Brain microvascular endothelial cell (primary cell): ENCODE results near the gene CYTL1.

Experiments used
- DNase-seq: peaks from one replicate; pipeline ENCODE4 v3.0.0-alpha.2; 2020
- H3K27ac ChIP-seq: fragments of 250-450 bp; sonication (Bioruptor Pico); 2 replicates; pipeline ENCODE4 v1.5.1; 2020; ENCODE audit warnings: mild to moderate bottlenecking, moderate library complexity
- H3K27me3 ChIP-seq: fragments of 250-450 bp; sonication (Bioruptor Pico); replicated peaks from 2 replicates; pipeline ENCODE4 v1.5.1; 2020; ENCODE audit warnings: mild to moderate bottlenecking
- H3K36me3 ChIP-seq: fragments of 250-450 bp; sonication (Bioruptor Pico); replicated peaks from 2 replicates; pipeline ENCODE4 v1.5.1; 2020; ENCODE audit warnings: mild to moderate bottlenecking
- H3K4me3 ChIP-seq: 2 replicates; pipeline ENCODE4 v1.5.1; 2011; ENCODE audit warnings: low read depth, mild to moderate bottlenecking, control low read depth, low read length, moderate library complexity
- CTCF ChIP-seq: IDR thresholded peaks from 2 replicates; pipeline ENCODE4 v1.5.1; 2011; ENCODE audit warnings: low read depth, mild to moderate bottlenecking, moderate library complexity, low read length, control low read depth, inconsistent platforms; ENCODE audit errors: missing control alignments
- in situ Hi-C: cut with HindIII; loops from 2 replicates; pipeline ENCODE4 v1.10.0; 2017; ENCODE audit warnings: low sequenced_read_pairs, low pct_ligation_motif_present

Gene CYTL1

GRCh38 chr4:5052726-5053425 is 33.6 kb upstream of the CYTL1 start:
- no peak overlapping the region for H3K4me3 ChIP-seq
- no peaks in the 10 kb centered on the region for H3K27me3 ChIP-seq
- in situ Hi-C loops, result no loop called here
- no peak overlapping the region for H3K27ac ChIP-seq
- H3K36me3 ChIP-seq, result no peaks in the 10 kb centered on the region
- no peak for DNase-seq
- TF ChIP-seq CTCF, result no peak

GRCh38 chr4:5052204-5052702 is 33.0 kb upstream of the CYTL1 start:
- in situ Hi-C loops, result no loop called here
- Histone ChIP-seq H3K27ac (no peak overlapping the region), H3K36me3 (no peaks in the 10 kb centered on the region), H3K4me3 (peak overlapping the region; percentile 65), H3K27me3 (no peaks in the 10 kb centered on the region)
- peak; percentile 11 for DNase-seq
- no peak for TF ChIP-seq CTCF

GRCh38 chr4:5051278-5052203 is 32.3 kb upstream of the CYTL1 start, which contains the start of gene STK32B:
Gene STK32B (plus strand): TSS chr4:5051480.
- DNase-seq, result peak; percentile 83
- Histone ChIP-seq H3K27ac (no peak within 1 kb of the TSS), H3K36me3 (no peaks in the 10 kb centered on the region), H3K27me3 (no peaks in the 10 kb centered on the region), H3K4me3 (peak within 1 kb of the TSS; percentile 65)
- in situ Hi-C loops, result no loop called here
- peak; percentile 29 for TF ChIP-seq CTCF

- peak; percentile 60 for DNase-seq
- Histone ChIP-seq H3K36me3 (no peaks in the 10 kb centered on the region), H3K27ac (no peak overlapping the region), H3K27me3 (no peaks in the 10 kb centered on the region), H3K4me3 (peak overlapping the region; percentile 65)
- peak; percentile 92 for TF ChIP-seq CTCF
- in situ Hi-C loops, result no loop called here
Measured at GRCh38 chr4:5050520-5051277, 31.4 kb upstream of the CYTL1 start.

- no peaks in the 10 kb centered on the region for H3K36me3 ChIP-seq
- no peak overlapping the region for H3K27ac ChIP-seq
- in situ Hi-C loops, result no loop called here
- H3K27me3 ChIP-seq, result no peaks in the 10 kb centered on the region
- H3K4me3 ChIP-seq, result no peak overlapping the region
- no peak for TF ChIP-seq CTCF
- no peak for DNase-seq
Measured at GRCh38 chr4:5048721-5049120, 29.5 kb upstream of the CYTL1 start.
